ENCODE data around the gene MLC1.

Gene MLC1

DNA sequence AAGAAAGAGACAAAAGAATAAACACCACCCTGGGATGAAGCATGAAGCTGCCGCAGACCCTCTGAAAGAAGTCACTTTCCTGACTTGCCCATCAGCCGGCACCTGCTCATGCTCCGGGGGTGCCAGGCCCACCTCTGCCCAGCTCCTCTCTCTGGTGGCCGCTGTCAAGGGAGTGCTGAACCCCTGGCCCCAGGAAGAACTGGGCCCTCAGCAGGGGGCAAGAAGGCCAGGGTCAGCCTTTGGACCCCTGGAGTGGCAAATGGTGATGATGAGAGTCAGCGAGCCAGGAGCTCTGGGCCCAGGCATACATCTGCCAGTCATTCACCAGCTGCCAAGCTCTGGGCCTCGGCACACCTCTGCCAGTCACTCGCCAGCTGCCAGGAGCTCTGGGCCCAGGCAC, 44.5 kb downstream of the MLC1 start:
- H3K27ac ChIP-seq, result no peak overlapping the region
- TF ChIP-seq, protein P1, sequence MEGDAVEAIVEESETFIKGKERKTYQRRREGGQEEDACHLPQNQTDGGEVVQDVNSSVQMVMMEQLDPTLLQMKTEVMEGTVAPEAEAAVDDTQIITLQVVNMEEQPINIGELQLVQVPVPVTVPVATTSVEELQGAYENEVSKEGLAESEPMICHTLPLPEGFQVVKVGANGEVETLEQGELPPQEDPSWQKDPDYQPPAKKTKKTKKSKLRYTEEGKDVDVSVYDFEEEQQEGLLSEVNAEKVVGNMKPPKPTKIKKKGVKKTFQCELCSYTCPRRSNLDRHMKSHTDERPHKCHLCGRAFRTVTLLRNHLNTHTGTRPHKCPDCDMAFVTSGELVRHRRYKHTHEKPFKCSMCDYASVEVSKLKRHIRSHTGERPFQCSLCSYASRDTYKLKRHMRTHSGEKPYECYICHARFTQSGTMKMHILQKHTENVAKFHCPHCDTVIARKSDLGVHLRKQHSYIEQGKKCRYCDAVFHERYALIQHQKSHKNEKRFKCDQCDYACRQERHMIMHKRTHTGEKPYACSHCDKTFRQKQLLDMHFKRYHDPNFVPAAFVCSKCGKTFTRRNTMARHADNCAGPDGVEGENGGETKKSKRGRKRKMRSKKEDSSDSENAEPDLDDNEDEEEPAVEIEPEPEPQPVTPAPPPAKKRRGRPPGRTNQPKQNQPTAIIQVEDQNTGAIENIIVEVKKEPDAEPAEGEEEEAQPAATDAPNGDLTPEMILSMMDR (IDR thresholded peaks at IDR 0.05), result no peak
- TF ChIP-seq ZFX (IDR thresholded peaks at IDR 0.05; ENCODE audit: borderline replicate concordance), result no peak

DNA sequence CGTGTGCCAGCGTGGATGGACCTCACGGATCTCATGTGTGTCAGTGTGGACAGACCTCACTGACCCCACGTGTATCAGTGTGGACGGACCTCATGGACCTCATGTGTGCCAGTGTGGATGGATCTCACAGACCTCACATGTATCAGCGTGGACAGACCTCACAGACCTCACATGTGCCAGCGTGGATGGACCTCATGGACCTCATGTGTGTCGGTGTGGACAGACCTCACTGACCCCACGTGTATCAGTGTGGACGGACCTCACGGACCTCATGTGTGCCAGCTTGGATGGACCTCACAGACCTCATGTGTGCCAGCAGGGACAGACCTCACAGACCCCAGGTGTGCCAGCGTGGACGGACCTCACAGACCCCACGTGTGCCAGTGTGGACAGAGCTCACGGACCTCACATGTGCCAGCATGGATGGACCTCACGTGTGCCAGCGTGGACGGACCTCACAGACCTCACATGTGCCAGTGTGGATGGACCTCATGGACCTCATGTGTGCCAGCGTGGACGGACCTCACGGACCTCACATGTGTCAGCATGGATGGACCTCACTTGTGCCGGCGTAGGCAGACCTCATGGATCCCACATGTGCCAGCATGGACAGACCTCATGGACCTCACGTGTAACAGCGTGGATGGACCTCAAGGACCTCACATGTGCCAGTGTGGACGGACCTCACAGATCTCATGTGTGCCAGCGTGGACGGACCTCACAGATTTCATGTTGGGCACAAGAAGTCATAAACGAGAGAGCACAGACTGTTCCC, 45.4 kb downstream of the MLC1 start:
- no peak for TF ChIP-seq ZFX (IDR thresholded peaks at IDR 0.05; ENCODE audit: borderline replicate concordance)
- TF ChIP-seq, protein P1 (IDR thresholded peaks at IDR 0.05), result no peak
- no peak overlapping the region for H3K27ac ChIP-seq

DNA sequence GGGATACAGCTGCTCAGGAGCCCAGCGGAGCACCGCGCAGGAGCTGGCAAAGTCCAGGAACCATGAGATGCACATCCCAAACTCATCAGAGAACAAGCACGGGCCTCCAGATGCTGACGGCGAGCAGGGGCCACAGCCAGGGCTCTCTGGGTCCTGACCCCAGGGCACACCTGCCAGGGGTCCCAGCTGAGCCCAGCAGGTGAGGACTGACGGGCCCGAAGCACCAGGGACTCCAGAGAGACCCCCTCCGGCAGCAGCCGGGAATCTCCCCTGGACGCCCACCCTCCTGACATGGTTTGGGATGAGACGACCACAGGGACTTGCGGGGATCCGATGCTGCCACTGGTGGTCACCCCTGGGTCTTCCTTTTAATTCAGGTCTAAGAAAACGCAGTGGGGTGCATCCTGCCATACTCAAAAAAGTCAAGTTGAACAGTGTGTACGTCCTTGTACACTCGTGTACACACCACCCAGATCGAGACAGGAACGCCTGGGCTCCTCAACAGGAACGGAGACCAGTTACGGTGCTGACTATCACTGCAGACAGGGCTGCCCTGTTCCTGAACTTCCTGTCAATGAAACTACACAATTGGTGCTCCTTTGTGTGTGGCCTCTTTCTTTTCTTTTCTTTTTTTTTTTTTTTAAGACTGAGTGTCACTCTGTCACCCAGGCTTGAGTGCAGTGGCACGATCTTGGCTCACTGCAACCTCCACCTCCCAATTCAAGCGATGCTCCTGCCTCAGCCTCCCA, 49.1 kb downstream of the MLC1 start:
- no peak overlapping the region for H3K27ac ChIP-seq
- TF ChIP-seq, protein P1 (IDR thresholded peaks at IDR 0.05), result no peak
- no peak for TF ChIP-seq ZFX (IDR thresholded peaks at IDR 0.05; ENCODE audit: borderline replicate concordance)

DNA sequence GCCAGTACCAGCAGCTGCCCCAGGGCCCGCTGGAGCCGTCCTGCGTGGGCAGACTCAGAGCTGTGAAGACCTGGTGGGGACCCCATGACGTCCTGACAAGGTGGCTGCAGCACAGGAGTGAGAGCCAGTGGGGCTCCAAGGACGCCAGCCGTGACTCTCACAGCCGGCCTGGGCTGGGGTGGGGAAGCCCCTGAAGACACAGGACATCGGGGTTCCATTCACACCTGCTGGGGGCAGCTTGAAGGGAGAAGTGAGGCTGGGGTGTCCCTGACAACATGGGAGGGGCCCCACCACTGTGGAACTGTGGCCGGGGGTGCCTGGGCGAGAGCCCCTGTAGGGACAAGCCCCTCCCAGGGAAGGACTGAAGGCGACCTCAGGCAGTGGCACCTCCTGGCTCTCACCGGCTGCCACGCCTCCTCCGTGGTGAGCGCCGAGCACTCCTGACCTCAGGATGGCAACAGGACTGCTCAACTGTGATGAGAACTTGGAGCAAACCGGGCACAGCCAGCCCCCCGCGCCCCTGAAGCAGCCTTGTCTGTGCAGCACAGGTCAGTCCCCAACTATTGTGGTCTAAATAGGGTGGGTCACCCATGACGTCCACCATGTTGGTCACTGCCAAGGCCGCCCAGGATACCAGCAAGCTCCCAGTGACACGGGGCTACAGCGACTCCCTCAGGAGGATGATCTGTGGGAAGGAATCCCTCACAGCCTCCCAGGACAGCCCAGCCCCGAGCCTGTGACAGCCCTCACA, 49.9 kb downstream of the MLC1 start:
- H3K27ac ChIP-seq, result no peak overlapping the region
- TF ChIP-seq, protein P1 (IDR thresholded peaks at IDR 0.05), result no peak
- no peak for TF ChIP-seq ZFX (IDR thresholded peaks at IDR 0.05; ENCODE audit: borderline replicate concordance)

DNA sequence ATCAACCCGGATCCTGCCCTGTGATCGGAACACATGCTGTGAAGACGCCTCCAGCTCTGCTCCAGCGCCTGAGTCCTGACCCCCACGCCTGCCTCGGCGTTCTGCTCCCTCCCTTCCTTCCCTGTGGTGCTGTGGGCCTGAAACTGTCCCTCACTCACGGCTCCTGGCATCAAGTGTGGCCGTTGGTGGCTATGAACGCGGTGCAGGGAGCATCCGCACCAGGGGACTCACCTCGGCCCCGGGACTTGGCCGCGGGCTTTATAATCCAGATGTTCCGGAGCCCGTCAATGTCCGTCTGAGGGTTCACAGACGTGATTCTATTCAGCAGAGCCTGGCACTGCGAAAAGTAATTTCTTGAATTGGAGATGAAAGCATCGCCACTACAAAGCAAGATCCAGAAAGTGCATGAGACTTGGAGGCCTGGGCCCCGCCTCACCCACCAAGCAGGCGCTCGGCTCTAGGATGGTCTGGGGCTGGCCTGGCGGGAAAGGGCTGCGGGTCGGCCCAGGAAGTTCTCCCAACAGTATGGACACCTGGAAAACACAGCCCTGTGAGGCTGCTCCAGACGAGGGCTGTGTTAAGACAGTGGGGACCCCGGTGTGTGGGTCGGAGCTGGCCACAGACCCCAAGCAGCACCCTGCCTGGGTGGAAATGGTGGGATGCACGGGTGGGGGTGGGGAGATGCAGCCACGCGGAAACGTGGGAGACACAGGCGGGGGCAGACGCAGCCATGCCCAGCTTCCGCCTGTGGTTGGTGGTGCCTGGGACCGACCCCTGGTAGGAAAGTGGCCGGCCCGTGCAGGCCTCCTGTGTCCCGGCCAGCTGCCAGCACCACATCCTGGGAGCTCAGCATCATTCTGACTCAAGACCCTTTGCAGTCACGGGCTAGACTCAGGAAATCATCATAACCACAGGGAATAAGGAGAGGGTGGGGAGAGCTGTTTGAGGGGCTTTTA, 50.8 kb downstream of the MLC1 start:
- TF ChIP-seq, protein P1 (IDR thresholded peaks at IDR 0.05), result no peak
- TF ChIP-seq ZFX (IDR thresholded peaks at IDR 0.05; ENCODE audit: borderline replicate concordance), result no peak
- H3K27ac ChIP-seq, result no peak overlapping the region

DNA sequence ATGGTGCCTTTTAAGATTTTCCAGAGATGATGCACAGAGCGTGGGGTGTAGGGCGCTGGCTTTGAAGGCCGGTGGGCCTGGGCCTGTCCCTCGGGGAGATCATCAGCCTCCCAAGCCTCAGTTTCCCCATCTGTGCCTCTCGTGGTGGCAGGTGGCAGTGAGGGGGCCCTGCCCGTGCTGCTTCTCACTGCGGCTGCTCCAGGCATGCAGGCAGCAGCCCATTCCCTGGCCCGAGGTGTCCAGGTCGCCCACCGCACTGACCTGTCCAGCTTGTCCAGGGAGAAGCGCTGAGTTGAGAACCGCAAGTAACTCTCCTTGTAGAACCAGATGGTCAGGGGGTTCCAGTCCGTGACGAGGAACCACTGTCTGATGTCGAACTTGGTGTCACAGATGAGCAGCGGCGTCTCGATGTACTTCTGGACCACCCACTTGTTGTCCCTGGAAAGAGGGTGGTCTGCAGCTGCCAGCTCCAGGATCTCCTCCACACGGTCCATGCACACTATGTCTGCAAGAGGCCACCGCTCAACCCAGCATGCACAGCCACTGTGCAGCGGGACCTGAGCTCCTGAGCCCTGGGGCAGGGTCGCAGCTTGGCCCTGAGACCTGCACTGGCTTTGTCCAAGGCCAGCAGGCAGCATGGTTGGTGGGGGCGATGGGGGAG, 52.2 kb downstream of the MLC1 start:
- TF ChIP-seq, protein P1 (IDR thresholded peaks at IDR 0.05), result no peak
- TF ChIP-seq ZFX (IDR thresholded peaks at IDR 0.05; ENCODE audit: borderline replicate concordance), result no peak

More for the DNA sequence above, 52.2 kb downstream of the MLC1 start:
- H3K27ac ChIP-seq, result no peak overlapping the region
